HG03439 (cell line): ENCODE results near the gene R3HDM1.
"Not testable (repeated sequence)": the region's sequence is repeated elsewhere in the genome, so short reads cannot be mapped to it uniquely, and the experiment has no call there.

Source experiments
- ATAC-seq: cut with Tn5 transposase; IDR thresholded peaks from one replicate; pipeline ENCODE4 v1.9.1; 2021; ENCODE audit warnings: mild to moderate bottlenecking, moderate library complexity; ENCODE audit not compliant: unreplicated experiment

R3HDM1 gene

DNA sequence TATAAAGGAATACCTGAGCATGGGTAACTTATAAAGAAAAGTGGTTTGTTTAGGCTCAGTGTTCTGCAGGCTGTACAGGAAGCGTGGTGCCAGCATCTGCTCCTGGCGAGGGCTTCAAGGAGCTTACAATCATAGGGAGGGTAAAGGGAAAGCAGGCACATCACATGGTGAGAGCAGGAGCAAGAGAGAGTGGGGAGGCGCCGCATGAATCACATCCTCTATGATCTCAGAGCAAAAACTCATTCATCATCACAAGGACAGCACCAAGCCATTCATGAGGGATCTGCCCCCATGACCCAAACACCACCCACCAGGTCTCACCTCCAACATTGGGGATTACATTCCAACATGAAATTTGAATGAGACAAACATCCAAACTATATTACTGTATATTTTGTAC lies 32.5 kb downstream of the R3HDM1 start:
- no peak for ATAC-seq

DNA sequence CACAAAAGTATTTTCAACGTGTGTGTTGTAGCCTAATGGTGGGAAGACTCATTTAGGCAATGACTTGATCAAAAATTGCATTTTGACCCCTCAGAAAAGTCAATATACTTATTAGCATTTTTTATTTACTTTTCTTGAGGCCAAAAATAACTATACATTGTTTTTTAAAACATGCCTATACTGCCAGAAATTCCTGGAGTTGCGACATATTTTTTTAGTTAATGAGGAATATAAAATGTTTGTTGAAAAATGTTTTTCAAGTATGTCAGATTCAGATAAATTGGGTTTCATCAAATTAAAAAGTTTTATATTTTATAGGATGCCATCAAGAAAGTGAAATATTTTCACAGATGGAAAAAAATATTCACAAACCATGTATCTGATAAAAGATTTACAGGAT lies 39.6 kb downstream of the R3HDM1 start:
- ATAC-seq, result no peak

DNA sequence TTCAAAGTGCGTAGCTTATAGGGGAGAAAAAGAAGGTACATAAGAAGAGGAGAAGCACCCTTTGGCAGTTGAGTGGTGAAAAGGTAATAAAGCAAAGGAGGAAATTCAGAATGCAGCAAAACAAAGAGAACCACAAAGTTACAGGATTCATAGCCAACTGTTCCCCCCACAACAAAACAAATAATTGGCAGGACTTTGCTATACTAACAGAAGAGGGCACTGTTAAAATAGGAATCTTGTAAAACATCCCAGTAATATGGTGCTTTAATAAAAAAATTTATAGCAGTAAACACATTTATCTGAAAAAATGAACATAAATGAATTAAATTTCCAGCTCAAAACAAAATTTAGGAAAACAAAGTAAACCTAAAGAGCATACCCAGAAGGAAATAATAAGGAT lies 42.3 kb downstream of the R3HDM1 start:
- ATAC-seq, result no peak

DNA sequence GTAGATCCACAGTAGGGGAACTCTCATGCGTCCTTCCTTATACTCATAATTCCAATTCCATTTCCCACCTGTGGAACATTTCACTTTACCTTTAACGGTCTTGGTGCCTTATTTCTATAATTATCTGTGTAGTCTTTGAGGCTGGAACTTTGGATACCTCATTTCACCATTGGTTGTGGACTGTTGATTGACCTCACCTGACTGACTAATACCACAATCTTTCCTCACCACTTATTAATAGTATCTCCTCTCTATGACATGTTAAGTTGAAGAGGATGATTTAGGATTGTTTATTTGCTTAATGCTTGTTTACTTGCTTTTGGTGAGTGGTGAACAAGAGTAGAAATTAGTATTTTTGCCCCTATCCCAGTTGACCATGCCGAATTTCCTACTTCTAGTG lies 50.0 kb downstream of the R3HDM1 start:
- ATAC-seq, result no peak

DNA sequence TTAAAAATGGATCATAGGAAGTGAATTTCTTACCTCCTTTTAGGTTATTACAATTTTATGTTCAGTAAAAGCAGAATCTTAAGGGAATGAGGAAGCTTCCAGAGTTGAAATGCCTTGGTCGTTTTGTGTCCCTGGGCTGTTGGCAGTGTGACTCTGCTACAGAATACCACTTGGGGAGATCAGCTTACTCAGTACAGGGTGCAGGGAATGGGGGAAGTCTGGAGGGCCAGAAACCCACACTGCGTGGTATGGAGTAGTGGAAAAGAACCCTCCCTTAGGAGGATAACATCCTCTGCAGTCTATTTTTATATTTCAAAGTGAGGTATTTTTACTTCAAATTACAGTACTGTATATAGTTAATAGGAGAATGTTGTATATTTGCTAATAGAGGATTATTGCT lies 51.1 kb downstream of the R3HDM1 start:
- ATAC-seq, result no peak

DNA sequence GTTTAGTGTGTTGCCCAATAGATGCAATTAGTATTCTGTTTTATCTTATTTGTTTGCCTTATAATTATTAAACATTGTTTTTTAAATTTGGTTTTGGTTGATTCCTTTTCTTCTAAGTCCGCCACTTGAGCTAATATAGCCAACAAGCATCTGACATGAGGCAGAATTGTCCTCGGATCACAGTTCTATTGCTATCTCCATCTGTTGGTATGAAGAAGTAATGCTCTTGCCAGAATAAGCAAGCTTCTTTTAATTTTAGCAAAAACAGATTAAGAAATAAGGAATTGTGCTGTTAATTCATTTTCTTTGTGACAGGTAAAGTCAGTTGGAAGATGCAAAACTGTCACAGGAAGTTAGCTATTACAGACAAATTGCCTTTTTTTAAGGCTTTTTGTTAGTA lies 54.3 kb downstream of the R3HDM1 start:
- ATAC-seq, result no peak

DNA sequence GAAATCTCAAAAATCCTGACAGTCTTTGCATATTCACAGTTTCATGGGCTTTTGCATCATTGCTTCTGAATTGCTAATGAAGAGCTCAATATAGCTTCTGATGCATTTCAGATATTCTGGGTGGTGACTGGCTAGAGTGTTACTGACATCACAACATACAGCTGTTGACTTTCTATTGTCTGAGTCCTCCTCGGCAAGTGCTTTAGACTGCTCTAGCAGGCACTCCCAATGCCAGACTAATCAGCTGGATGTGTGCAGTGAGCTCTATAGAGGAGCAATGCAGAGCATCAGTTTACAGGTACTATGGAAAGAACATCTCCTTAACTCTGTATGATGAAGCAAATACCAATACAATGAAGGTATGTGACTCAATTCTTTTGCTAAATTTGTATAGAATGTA lies 54.9 kb downstream of the R3HDM1 start:
- ATAC-seq, result peak; percentile 86

DNA sequence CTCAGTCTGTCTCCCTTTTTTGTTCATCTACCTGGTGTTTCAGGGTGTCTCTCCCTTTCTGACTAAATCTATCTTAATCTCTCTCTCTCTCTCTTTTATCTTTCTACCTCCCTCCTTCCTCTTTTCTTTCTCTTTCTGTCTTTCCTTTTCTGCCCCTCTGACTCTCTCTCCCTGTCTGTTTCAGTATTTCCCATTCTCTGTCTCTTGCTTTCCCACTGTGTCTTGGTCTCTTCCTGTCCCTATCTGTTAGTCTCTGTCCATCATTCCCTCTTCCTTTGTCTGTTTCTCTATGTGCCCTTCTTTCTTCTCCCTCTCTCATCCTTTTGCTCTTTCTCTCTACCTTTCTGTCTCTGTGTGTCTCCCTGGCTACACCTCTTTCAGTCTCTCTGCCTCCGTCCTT lies 56.7 kb downstream of the R3HDM1 start:
- ATAC-seq, result no peak

DNA sequence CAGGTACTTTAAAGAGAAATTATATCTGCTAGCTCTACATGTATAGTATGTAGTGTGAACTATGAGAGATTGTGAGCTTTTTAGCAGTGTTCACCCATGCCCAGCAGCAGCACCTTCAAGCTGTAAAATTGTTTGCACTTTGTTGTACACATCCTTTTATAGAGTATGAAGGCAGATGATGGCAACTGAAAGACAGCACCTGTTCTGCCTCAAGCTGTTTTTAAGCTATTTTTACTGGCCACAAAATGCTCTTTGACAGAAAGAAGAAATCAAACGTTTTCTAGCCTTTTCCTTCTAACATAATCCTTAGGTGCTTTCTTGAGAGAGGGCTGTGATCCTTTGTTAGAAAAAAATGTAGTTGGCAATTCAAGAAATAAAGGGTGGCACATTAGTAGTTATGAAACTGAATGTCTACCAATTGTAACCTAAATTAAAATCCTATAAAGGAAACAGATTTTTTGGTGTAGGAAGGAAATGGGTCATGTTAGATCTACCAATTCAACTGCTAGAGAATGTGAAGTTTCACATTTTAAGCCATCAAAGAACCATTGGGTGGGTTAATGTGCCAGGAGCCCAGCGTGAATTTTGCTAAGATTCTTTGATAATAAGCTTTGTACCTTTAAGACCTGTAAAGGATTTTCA lies 59.5 kb downstream of the R3HDM1 start:
- ATAC-seq, result no peak

DNA sequence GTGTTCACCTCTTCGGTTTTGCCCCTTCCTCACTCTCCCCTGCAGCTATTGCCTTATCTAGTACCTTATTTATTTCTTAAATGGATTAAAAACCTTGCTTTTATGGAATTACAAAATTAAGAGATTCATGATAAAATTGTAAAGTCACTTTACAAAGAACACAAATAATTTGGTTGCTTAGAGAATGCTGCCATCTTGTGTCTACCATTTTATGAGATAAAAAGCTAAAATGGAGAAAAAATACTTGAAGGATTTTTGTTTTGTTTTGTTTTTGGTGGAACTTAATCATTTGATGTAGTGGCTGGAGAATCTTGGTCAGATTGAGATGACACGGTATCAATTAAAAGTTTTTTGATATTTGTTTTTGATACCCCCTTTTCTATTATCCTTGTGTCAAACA lies 69.6 kb downstream of the R3HDM1 start:
- no peak for ATAC-seq

DNA sequence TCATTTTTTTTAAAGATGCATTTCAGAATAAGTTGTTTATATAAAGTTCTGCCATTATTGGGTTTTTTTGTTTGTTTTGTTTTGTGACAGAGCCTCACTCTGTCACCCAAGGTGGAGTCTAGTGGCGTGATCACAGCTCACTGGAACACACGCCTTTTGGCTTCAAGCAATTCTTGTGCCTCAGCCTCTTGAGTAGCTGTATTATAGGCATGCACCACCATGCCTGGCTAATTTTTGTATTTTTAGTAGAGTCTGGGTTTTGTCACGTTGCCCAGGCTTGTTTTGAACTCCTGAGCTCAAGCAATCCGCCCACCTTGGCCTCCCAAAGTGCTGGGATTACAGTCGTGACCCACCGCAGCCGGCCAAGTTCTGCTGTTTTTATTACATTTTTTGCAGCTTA lies 72.3 kb downstream of the R3HDM1 start:
- ATAC-seq, result no peak

DNA sequence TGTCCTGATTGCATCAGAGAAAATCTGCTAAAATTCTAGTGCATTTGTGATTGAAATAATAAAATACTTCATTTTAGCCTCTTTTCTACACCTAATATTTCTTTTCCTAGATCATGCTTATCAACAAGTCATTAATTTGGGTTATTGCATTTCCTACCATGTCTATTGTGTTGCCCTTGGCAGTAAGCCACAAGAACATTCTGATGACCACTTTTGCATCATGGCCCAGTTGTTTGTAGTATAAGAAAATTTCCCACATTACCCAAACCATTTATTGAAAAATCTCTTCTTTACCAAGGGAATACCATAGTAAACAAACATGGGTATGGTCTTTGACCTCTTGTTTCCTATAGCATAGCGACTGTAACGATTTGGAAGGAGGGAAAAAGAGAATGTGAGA lies 76.3 kb downstream of the R3HDM1 start:
- no peak for ATAC-seq

DNA sequence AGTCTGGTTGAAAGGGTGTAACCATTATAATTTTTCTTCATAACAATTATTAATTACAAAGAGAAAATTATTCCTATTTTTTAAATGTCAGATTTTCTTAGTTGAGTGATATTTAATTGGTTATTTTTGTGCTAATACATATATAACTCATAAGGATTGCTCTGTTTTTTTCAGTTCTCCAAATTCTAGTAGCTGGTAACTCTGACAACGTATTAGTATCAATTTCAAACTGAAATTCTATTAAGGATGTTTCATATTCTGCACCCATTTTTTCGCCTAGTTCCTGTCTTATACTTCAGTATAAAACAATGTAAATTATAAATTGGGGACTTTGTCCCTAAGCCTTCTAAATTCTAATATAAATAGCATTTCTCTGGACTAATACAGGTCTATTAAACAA lies 81.0 kb downstream of the R3HDM1 start:
- no peak for ATAC-seq

DNA sequence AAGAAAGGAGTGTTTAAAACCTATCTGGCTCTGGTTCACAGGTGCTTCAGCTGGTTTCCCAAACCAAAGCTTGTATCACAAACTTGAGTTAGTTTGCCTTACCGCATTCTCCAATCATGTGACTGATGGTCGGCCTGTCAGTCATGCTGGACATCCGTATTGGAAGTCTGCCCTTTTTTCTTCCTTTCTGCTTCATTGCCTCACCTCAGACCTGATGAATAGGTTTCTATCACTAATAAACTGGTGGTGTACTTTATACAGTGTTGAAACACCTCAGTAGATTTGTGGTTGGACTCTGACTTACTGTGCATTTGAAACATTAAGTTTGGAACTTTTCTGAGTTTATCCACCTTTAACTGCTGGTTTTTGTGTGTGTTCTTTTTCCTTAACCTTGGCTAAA lies 84.1 kb downstream of the R3HDM1 start:
- no peak for ATAC-seq

DNA sequence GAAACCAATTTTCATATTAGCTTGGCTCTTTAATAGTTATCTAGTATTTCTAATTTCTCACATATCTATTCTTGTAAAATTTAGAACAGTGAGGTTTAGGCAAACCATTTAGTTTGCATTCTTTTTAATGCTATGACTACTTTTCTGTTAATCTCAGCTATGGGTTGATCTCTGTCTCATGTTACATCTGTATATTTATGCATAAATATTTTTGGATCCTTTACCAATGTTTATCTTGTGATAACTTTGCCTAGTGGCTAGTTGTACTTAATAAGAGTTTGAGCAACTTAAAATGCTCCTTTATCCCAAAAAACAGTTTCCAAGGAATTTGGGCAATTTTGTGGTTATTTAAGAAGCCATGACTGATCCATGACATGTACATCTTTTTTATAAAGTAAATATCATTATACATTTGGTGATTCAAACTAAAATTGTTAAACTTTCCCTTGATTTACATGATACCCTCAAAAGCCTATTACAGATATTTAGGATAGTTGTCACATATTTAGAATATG lies 86.3 kb downstream of the R3HDM1 start:
- ATAC-seq, result no peak

DNA sequence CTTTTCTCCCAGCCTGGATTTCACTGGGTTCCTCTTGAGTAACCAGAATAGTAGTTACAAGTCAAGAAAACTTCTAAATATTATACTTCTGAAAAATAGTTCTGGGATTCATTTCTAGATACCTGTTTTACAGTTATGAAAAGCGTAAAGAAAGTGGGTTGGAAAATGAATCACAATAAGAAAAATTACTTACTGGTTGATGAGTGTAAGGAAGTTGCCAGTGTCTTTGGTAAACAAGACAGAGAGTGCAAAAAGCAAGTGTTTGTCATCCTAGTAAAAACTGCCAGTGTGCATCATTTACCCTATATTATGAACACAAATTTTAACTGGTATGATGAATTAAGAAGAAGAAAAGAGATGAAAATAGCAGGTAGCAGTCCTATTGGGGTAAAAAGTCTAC lies 88.9 kb downstream of the R3HDM1 start:
- no peak for ATAC-seq

DNA sequence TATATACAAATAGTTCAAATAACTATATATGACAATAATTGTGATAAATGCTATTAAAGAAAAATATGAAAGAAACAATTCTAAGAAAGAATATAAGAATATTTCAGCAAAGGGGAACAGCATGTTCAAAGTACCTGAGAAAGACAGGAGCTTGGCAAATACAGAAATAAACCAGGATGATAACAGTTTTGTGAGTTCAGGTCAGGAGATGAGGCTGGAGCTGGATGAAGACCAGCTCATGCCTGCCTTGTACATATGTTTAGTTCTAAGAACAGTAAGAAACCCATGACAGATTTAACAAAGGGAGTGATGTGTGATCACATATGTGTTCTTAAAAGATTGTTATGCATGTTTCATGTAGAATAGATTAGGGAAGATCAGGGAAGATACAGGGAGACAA lies 98.2 kb downstream of the R3HDM1 start:
- ATAC-seq, result no peak

DNA sequence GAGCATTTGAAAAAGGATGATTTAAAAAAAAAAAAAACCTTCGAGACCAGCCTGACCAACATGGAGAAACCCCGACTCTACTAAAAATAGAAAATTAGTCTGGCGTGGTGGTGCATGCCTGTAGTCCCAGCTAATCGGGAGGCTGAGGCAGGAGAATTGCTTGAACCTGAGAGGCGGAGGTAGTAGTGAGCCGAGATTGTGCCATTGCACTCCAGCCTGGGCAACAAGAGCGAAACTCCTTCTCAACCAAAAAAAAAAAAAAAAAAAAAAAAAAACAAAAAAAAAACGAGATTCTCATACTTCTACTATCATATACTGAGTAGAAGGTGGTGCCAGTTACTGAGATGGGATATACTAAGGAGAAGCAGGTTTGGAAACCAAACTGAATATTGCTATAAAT lies 98.8 kb downstream of the R3HDM1 start:
- ATAC-seq, result not testable (repeated sequence)

DNA sequence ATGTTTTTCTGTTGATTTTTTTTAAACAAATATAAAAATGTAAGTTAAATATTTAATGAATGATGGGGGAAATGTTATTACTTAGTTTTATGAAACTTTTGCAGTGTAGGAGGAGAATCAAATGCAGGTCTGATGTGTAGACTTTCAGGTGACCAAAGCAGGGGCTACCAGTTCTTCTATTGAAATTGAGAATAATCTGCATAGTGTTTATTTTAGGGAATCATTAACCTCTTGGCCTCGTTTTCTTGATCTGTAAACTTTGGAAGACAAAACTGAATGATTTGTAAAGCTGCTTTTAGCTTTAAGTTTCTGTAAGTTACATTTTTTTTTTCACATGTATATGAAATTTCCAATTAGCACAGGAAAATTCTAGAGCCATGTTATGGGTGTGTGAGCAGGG lies 99.2 kb downstream of the R3HDM1 start:
- no peak for ATAC-seq

DNA sequence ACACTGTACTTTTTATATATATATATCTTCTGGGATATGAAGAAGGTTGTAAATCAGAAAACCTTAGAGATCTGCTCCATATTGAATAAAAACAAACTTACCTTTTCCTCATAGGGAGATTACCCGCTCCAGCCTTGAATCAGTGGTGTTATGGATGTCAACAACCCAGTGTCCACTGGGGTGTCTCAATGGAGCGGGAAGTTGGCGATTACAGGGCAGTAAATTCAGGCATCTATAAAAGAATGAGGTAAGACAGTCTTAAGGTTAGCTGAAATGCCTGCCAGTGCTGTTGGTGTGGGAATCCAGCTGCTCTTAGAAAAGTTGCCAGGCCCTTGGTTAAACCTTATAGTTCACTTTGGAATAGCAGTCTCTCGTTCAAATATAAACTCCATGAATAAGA lies 102.3 kb downstream of the R3HDM1 start:
- no peak for ATAC-seq

DNA sequence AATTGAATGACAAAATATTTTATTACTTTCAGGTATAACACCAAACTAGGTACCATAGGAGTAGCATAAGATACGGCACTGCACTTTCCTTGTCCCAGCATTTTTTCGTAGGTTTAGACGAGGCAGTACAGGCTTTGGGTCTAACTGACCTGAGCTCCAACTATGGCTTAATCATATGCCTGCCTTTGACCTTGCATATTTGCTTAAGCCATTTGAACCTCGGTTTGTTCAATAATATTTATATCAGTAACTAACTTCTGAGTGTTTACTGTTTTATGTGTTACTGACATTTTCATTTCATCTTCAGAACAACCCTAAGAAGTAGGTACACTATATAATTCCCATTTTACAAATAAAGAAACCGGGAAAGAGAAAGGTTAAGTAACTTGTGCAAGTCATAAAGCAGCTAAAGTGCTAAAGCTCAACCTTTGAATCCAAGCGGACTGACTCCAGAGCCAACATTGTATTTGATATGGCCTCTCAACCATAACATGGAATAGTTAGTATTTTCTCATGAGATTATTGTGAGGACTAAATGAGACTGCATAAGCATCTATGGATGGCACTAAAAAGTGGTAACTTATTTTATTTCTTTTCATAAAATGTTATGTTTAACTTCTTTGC lies 104.0 kb downstream of the R3HDM1 start:
- no peak for ATAC-seq

DNA sequence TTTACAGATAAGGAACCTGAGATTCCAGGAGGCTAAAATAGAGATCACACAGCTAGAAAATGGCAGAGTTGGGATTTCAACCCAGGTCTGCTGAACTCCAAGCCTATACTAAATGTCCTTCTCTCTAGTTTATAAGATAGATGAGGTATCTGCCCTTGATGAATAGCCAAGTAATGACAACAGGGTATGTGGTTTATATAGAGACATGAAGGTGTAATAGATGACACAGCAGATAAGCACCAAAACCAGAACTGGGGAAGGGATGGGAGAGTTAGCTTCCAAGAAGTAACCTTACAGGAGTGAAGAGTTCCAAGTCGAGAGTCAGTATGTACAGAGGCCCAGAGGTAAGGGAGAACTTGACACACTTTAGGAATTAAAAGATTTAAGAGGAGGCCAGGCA lies 105.7 kb downstream of the R3HDM1 start:
- ATAC-seq, result peak; percentile 9
